GM18508 (cell line): ENCODE data around the gene CRB1.

Experiments used
- ATAC-seq: cut with Tn5 transposase; IDR thresholded peaks from one replicate; pipeline ENCODE4 v1.9.1; 2021; ENCODE audit warnings: moderate number of reproducible peaks; ENCODE audit not compliant: insufficient read depth, unreplicated experiment

CRB1 gene

DNA sequence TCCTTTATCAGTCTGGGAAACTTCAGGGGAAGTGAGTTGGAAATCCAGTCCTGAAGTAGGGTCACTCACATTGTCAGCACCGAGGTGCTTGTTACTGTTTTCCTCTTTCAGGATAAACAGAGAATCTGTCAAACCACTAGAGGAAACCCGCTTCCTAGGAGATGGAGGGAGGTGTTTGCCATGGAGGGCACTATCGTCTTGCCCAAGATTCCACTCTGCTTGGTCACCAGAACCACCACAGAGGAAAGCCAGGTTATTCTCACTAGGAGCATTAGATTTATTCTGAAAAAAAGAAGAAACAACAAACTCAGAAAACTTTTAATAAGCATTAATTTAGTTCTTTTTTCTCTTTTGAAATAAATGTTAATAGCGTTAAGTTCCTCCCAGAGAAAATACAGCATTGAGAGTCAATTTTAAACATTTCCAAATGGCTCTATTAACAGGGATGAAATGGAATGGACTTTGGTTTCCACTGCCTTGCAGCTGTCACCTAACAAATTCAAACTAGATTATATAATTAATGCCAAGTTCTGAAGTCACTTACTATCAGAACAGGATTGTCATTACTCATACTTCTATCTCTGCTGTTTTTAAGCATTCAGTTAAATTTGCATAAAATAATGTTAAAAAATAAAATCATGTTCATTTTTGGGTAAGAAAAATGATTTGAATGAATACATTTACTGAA lies 242.8 kb downstream of the CRB1 start:
- ATAC-seq: no peak

DNA sequence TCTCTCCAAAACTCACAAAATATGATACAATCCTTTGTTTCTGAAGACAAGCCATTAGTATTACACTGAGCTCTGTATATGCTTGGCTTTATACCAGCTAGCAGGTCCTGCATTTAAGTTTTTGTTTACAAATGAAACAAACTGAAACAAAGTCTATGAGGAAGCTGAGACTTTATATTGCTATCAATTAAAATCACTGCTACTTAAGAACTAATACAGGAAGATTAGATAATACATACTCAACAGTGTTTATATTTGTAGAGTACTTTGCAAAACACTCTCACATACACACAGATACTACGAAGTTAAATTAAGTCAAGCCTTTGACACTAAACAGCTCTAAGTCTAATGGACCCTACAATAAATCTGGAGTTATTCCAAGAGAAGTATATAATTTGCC lies 247.4 kb downstream of the CRB1 start:
- no peak for ATAC-seq

DNA sequence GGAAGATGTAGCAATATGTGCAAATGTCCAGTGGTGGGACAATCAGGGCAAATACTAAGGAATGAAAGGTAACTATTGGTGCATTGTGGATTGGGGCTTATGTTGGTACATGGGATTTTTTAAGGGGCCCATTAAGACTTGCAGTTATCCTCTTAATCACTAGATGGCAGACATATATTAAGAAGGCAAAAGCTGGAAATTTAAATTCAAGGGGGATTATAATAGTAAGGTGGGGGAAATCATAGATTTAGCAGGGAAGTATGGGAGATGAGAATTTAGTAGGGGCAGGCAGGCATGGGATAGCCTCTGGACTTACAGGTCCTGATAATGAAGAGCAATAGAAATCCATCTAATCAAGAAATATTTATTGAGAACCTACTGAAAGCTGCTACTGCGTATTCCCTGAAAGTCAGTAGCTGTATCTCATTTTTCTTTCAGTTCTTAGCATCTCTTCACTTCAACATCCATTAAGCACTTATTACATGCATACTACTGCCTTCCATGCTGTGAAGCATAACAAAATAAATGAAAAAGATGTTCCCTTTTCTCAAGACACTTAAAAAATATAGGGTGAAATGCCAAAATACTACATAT lies 251.8 kb downstream of the CRB1 start:
- no peak for ATAC-seq

DNA sequence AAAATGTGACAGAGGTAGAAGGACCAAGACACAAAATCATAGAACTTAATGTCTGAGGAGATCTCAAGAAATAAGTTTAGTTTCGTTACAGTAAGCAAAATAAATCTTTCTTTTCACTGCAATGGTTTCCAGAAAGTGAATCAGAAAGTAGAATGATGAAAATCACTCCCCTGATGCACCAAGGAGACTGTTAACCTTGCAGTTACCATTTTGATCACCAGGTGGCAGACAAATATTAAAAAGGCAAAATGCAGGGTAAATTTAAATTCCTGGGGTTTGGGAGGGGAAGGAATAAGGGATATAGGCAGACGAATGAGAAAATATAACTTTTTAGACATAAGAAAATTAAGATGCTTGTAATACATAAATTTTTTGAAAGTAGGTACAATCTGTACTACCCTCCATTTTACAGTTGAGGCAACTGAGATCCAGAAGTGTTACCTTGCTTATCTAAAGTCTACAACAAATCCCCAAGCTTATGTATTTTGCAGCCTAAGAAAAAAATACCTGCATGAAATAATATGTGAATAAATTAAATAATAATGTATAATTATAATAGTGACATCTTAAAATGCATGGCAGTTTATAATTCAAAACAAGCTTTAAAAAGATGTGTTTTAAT lies 253.2 kb downstream of the CRB1 start:
- ATAC-seq: no peak

DNA sequence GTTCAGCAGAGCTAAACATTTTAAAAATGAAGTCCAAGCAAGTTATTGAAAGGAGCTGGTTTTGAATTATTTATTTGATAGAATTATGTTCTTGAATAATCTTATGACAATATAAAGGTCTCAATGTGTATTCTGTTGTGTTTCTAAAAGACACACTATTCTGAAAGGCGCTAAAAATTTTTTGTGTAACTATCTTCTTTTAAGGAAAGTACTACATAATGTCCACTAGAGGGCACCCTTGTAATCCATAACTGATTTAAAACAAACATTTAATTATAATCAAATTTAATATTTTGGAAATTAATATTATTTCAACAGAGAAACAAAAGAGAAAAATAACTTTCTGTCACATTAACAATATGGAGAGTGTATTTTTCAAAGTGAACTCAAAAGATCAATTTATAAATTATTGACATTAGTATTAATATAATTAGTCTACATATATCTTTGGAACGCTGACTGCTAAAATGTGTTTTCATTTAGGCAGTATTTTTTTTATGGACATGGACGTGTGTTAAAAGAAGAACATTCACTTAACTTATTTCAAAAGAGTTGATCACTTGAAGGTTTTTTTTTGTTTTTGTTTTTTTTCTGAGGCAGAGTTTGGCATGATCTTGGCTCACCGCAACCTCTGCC lies 258.8 kb downstream of the CRB1 start:
- no peak for ATAC-seq
